Measurements from ENCODE around the gene GOLGA8O.
"Not testable (repeated sequence)": the region's sequence is repeated elsewhere in the genome, so short reads cannot be mapped to it uniquely, and the experiment has no call there.

Gene GOLGA8O, protein sequence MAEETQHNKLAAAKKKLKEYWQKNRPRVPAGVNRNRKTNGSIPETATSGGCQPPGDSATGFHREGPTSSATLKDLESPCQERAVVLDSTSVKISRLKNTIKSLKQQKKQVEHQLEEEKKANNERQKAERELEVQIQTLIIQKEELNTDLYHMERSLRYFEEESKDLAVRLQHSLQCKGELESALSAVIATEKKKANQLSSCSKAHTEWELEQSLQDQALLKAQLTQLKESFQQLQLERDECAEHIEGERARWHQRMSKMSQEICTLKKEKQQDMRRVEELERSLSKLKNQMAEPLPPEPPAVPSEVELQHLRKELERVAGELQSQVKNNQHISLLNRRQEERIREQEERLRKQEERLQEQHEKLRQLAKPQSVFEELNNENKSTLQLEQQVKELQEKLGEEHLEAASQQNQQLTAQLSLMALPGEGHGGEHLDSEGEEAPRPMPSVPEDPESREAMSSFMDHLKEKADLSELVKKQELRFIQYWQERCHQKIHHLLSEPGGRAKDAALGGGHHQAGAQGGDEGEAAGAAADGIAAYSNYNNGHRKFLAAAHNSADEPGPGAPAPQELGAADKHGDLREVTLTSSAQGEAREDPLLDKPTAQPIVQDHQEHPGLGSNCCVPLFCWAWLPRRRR

DNA sequence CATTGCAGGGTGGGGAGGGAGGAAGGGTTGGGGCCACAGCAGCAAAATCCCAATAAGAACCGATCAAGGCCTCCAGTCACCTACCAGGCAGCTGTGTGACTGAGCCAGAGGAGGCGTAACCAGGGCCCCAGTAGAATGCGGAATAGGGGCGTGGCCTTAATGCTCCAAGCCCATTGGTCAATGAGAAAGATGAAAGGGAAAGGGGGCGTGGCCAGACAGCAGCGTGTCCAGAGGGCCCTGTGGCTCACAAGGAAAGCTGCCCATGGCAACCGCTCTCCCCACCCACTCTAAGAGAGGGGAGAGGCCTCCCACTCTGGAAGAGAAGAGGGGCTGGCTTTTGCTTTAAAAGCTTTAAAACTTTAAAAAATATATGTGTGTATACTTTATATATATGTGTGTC is at the start of gene GOLGA8O:
Gene GOLGA8O, minus strand, starts transcription at position 101 of the 400 bp plus-strand sequence. Its CDS starts 98 bp downstream, at position 3.
- not testable (repeated sequence) for H3K4me3 ChIP-seq (ENCODE audit: low read depth, low read length)

- not testable (repeated sequence) for H3K4me3 ChIP-seq (ENCODE audit: low read depth, low read length)
These were observed 48.8 kb upstream of the GOLGA8O start for GRCh38 chr15:32504152-32504811.

GRCh38 chr15:32502946-32503345 is 47.5 kb upstream of the GOLGA8O start:
- H3K4me3 ChIP-seq (ENCODE audit: low read depth, low read length), result not testable (repeated sequence)

DNA sequence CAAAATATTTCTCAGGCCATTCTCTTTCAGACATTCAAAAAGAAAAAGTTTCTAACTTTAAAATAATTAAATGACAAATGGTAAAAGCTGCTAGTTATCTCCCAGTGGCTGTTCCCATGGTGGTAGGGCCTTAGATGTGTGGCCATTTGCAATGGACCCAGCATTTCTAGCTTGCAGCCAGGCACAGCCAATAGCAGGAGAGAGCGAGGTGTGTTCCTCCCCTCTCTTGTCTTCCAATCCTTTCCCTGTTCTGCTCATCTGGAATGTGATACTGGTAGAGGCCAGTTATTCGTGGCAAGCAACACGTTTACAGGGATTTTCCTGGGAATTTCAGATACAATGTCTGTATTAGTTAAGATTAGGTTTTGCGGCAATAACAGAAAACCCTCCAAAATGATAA is 37.3 kb upstream of the GOLGA8O start:
- not testable (repeated sequence) for H3K4me3 ChIP-seq (ENCODE audit: low read depth, low read length)

DNA sequence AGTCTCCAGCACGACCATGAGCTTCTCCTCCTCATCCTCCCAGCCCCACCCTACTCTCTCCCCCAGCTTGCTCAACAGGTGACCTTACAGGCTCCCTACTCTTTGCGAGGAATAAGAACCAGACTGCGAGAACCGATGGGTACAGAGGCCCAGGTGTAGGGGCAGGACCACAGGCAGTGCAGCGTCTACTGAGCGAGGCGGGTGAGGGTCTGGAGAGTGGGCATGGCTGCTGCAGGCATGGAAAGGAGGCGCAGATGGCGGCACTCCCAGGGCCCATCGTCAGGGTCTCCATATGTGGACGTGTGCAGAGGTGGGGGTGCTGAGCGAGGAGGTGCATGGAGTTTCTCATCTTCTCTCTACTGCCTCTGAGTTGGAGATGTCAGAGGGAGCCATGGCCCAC is 31.0 kb upstream of the GOLGA8O start:
- H3K4me3 ChIP-seq (ENCODE audit: low read depth, low read length), result not testable (repeated sequence)

DNA sequence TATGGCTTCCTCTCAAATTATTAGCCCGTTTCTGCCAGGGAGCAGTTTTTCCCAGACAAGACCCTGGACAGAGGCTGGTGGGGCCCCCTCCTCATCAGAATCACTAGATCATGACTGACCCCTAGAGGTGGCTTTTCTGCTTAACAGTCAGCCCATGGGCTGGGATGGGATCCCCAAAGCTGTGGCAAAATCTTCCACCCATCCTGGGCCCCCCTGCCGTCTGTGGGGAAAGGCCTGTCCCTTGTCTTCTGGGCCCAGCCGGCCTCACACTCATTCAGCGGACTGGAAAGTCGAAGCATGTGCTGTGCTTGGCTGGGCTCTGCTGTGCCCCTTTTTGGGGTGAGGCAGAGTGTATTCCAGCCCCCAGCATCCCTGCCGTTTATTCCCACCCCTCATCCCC is 27.9 kb upstream of the GOLGA8O start:
- not testable (repeated sequence) for H3K4me3 ChIP-seq (ENCODE audit: low read depth, low read length)

GRCh38 chr15:32481683-32482082 is 26.2 kb upstream of the GOLGA8O start:
- H3K4me3 ChIP-seq (ENCODE audit: low read depth, low read length), result not testable (repeated sequence)

DNA sequence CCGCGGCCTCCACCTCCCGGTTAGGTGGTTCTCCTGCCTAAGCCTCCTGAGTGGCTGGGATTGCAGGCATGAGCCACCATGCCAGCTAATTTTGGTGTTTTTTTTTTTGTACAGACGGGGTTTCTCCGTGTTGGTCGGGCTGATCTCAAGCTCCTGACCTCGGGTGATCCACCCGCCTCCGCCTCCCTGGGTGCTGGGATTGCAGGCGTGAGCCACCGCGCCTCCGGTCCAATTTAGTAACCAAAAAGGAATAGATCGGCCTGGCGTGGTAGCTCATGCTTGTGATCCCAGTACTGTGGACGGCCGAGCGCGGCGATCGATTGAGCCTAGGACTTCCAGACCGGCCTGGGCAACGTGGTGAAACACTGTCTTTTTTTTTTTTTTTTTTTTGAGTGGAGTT is 12.6 kb upstream of the GOLGA8O start:
- not testable (repeated sequence) for H3K4me3 ChIP-seq (ENCODE audit: low read depth, low read length)

DNA sequence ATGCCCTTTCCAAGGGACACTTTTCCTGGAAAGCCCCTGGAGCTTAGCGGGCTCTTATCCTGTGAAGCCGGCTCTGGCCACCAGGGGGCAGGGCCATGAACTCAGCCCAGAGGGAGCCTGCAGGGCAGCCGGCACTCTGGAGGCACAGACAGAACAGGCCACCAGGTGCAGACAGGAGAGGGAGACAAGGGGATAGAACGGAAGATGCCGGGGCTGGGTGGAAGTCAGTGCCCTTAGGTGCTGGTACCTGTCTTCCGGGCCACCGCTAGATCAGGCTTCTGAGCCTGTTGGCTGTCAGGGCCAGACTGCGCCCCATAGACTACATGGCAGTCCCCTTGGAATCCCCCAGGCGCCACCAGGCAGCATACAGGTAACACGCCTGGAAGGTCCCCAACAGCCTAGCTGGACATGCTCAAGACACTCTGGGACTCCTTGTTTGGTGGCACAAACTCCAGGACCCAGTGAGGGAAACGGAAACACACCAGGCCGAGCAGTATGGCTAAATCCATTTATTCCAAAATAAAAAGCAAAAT is 14.9 kb downstream of the GOLGA8O start:
- not testable (repeated sequence) for H3K4me3 ChIP-seq (ENCODE audit: low read depth, low read length)

- not testable (repeated sequence) for H3K4me3 ChIP-seq (ENCODE audit: low read depth, low read length)
These were observed 21.1 kb downstream of the GOLGA8O start for GRCh38 chr15:32434102-32434963.

DNA sequence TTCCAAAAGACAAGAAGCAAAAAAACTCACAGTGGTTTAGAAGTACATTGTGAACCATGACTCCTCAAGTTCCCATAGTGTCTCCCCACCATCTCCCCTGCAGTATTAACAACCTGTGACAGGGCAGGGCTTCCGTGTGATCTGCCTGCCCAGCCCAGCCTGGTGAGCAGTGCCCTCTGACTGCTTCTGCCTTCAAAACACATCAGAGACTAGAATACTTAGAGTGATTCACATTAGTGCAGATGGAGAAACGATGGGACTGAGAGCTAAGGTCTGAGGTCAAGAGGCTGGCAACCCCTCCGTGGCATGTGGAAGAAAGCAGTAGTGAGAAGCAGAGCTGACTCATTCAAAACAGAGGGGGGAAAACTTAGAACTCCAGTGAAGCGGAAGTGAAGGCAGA is 27.8 kb downstream of the GOLGA8O start:
- not testable (repeated sequence) for H3K4me3 ChIP-seq (ENCODE audit: low read depth, low read length)

- H3K4me3 ChIP-seq (ENCODE audit: low read depth, low read length), result not testable (repeated sequence)
These were observed 28.9 kb downstream of the GOLGA8O start for GRCh38 chr15:32426511-32426910.

- H3K4me3 ChIP-seq (ENCODE audit: low read depth, low read length), result not testable (repeated sequence)
These were observed 47.5 kb downstream of the GOLGA8O start for GRCh38 chr15:32407903-32408302.

DNA sequence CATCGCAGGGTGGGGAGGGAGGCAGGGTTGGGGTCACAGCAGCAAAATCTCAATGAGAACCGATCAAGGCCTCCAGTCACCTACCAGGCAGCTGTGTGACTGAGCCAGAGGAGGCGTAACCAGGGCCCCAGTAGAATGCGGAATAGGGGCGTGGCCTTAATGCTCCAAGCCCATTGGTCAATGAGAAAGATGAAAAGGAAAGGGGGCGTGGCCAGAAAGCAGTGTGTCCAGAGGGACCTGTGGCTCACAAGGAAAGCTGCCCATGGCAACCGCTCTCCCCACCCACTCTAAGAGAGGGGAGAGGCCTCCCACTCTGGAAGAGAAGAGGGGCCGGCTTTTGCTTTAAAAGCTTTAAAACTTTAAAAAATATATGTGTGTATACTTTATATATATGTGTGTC is 52.2 kb downstream of the GOLGA8O start, which contains the start of gene GOLGA8K:
Gene GOLGA8K, minus strand, starts transcription at position 101 of the 400 bp plus-strand sequence. Its CDS starts 98 bp downstream, at position 3.
- not testable (repeated sequence) for H3K4me3 ChIP-seq (ENCODE audit: low read depth, low read length)

DNA sequence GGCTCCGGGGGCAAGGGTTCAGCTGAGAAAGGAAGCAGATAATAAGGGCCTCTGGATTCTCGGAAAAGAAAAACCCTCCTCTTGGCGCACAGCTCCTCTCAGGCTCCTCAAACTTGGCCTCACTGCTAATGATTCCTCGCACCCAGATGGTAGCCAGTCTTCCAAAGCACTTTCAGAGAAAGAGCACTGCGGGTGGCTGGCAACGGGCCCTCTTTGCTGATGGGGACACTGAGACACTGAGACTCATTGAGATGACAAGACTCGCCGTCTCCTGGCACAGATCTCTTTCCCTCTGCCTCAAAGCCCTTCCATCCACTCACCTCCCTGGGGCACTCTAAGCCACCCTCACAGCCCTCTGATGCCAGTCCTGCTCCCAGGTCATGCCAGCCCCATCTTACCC is 58.9 kb downstream of the GOLGA8O start:
- H3K4me3 ChIP-seq (ENCODE audit: low read depth, low read length), result not testable (repeated sequence)
